K562 (cell line): Measurements from ENCODE around the gene INSL6. TPM values are rescaled to one million over a fixed set of nuclear protein-coding genes. Genes with fewer than 3 reads are reported as not detected.

ENCODE experiments used
- ATAC-seq: fragments of 200-7000 bp; cut with Tn5 transposase; 3 replicates; pipeline ENCODE4 v1.9.1; 2020; ENCODE audit warnings: moderate library complexity
- BruUV-seq: library from RNA; stranded (reverse); fragments of 400-500 nt; replicated peaks from 2 replicates; lab custom pipeline; 2021; lab: Mats Ljungman, UMichigan
- CTCF ChIA-PET: fragments of 300-600 bp; formaldehyde crosslinking; extraction: SDS; loops from one replicate; lab custom pipeline; 2021; ENCODE audit warnings: low intra/inter-chr PET ratio; lab: Yijun Ruan, JAX
- POLR2A ChIA-PET: fragments of 300-600, 350-650 bp; sonication (Branson Sonifier 250); formaldehyde crosslinking; extraction: SDS; loops from one replicate; lab custom pipeline; 2021; ENCODE audit warnings: antibody characterized with exemption, inconsistent platforms; lab: Yijun Ruan, JAX
- DNase-seq, 4 experiments: peaks; one replicate each; pipeline versions ENCODE4 v3.0.0 to v3.0.0-alpha.2; 2011 to 2018; ENCODE audit warnings: low spot score in 3 of 4, mixed read lengths in 3 of 4; ENCODE audit errors: extremely low read depth in 1 of 4
- FAIRE-seq: peaks from 2 replicates; lab custom pipeline; 2011; peaks lifted over from hg19 to GRCh38; lab: Jason Lieb, UNC
- H2AFZ ChIP-seq: 2 replicates; pipeline ENCODE4 v1.6.0; 2011; ENCODE audit warnings: low read depth, low read length, control low read depth, inconsistent platforms
- H3K27ac ChIP-seq: fragments of 200-600 bp; 3 replicates; pipeline ENCODE4 v1.8.0; 2011; ENCODE audit warnings: low read depth, mild to moderate bottlenecking, control low read depth, inconsistent platforms, low read length, moderate library complexity, mixed read lengths; ENCODE audit errors: extremely low read depth
- H3K27me3 ChIP-seq, 2 experiments: fragments of 300-600 bp in 1 of 2; 2 replicates in 1 of 2; 3 replicates in 1 of 2; pipeline versions ENCODE4 v1.6.0 to v1.8.0; 2011; ENCODE audit warnings: inconsistent platforms in 2 of 2, low read length in 2 of 2, mild to moderate bottlenecking in 1 of 2, mixed read lengths in 1 of 2, moderate library complexity in 1 of 2; ENCODE audit not compliant: control insufficient read depth in 2 of 2, insufficient read depth in 2 of 2
- H3K36me3 ChIP-seq: fragments of 300-600 bp; 3 replicates; pipeline ENCODE4 v1.8.0; 2011; ENCODE audit warnings: mild to moderate bottlenecking, low read length, inconsistent platforms; ENCODE audit not compliant: control insufficient read depth, insufficient read depth
- H3K4me1 ChIP-seq, 2 experiments: fragments of 200-600 bp in 1 of 2; replicated peaks in 1 of 2; 2 replicates in 1 of 2; 3 replicates in 1 of 2; pipeline versions ENCODE4 v1.5.1 to v1.8.0; 2011; ENCODE audit warnings: inconsistent platforms in 2 of 2, low read length in 2 of 2, mild to moderate bottlenecking in 1 of 2, mixed read lengths in 1 of 2, moderate library complexity in 1 of 2; ENCODE audit not compliant: control insufficient read depth in 2 of 2, insufficient read depth in 2 of 2
- H3K4me2 ChIP-seq: 2 replicates; pipeline ENCODE4 v1.6.1; 2011; ENCODE audit warnings: low read length, control low read depth, inconsistent platforms, mixed read lengths; ENCODE audit not compliant: insufficient read depth
- H3K4me3 ChIP-seq: fragments of 200-600 bp; sonication (generic), shearing (Covaris generic); 2 replicates; pipeline ENCODE4 v1.5.1; 2016; ENCODE audit warnings: control low read depth, inconsistent platforms
- H3K79me2 ChIP-seq: fragments of 200-600 bp; 3 replicates; pipeline ENCODE4 v1.8.0; 2011; ENCODE audit warnings: low read length, inconsistent platforms; ENCODE audit not compliant: control insufficient read depth, insufficient read depth
- H3K9ac ChIP-seq, 2 experiments: 2 replicates each; pipeline versions ENCODE4 v1.6.0 to v1.6.1; 2011; ENCODE audit warnings: low read depth in 2 of 2, low read length in 2 of 2, control low read depth in 1 of 2, inconsistent platforms in 1 of 2, mild to moderate bottlenecking in 1 of 2, mixed read lengths in 1 of 2; ENCODE audit not compliant: insufficient read depth in 1 of 2
- H3K9me1 ChIP-seq: one replicate; pipeline ENCODE4 v1.6.0; 2011; ENCODE audit warnings: inconsistent platforms, mild to moderate bottlenecking, low read length, moderate library complexity; ENCODE audit not compliant: control insufficient read depth, insufficient read depth
- H3K9me3 ChIP-seq: replicated peaks from 2 replicates; pipeline ENCODE4 v1.5.1; 2011; ENCODE audit warnings: low read depth, low read length, inconsistent platforms; ENCODE audit not compliant: control insufficient read depth, insufficient read depth
- H4K20me1 ChIP-seq: replicated peaks from 2 replicates; pipeline ENCODE4 v1.6.1; 2011; ENCODE audit warnings: low read length, inconsistent platforms, mixed read lengths; ENCODE audit not compliant: control insufficient read depth, insufficient read depth
- ASH1L ChIP-seq: fragments of 450-650 bp; IDR thresholded peaks from 2 replicates; pipeline ENCODE4 v1.6.1; 2018; ENCODE audit warnings: borderline replicate concordance, mild to moderate bottlenecking, low read depth; ENCODE audit not compliant: partially characterized antibody
- ETV5 ChIP-seq: sonication (generic); formaldehyde crosslinking; IDR thresholded peaks from 2 replicates; pipeline ENCODE4 v1.4.0; 2020; ENCODE audit warnings: low read depth, mild to moderate bottlenecking, missing genetic modification reagents
- ETV6 ChIP-seq, 3 experiments: fragments of 150-350 bp in 1 of 3; sonication (generic) in 1 of 3; formaldehyde crosslinking in 1 of 3; IDR thresholded peaks; 2 replicates each; pipeline versions ENCODE4 v1.6.1 to v1.8.0; 2014 to 2022; ENCODE audit warnings: borderline replicate concordance in 2 of 3, low read depth in 2 of 3, antibody characterized with exemption in 1 of 3, low read length in 1 of 3, mild to moderate bottlenecking in 1 of 3, missing genetic modification reagents in 1 of 3
- NONO ChIP-seq, 2 experiments: fragments of 200-400 bp in 1 of 2; fragments of 450-650 bp in 1 of 2; formaldehyde crosslinking in 1 of 2; IDR thresholded peaks; 2 replicates each; pipeline ENCODE4 v1.6.1; 2017; ENCODE audit warnings: low read depth in 2 of 2, mild to moderate bottlenecking in 2 of 2, moderate library complexity in 2 of 2, low read length in 1 of 2
- SRSF1 ChIP-seq: fragments of 200-400 bp; formaldehyde crosslinking; IDR thresholded peaks from 2 replicates; pipeline ENCODE4 v1.6.1; 2017; ENCODE audit warnings: mild to moderate bottlenecking, low read depth, low read length, moderate library complexity
- TAF7 ChIP-seq: fragments of 450-650 bp; IDR thresholded peaks from 2 replicates; pipeline ENCODE4 v1.6.1; 2016; ENCODE audit warnings: missing genetic modification characterization, missing compliant biosample characterization
- ZBTB8A ChIP-seq: fragments of 450-650 bp; IDR thresholded peaks from 2 replicates; pipeline ENCODE4 v1.6.1; 2018; ENCODE audit warnings: mild to moderate bottlenecking, moderate library complexity; ENCODE audit not compliant: partially characterized antibody
- WGBS: fragments of 100-300 bp; shearing (Covaris generic); methylation state at CpG from one replicate; pipeline ENCODE4 v1.1.6; 2016; ENCODE audit warnings: low coverage, mixed read lengths; ENCODE audit not compliant: insufficient coverage; ENCODE audit errors: missing lambda C conversion rate; 5-methylcytosine and 5-hydroxymethylcytosine counted together
- in situ Hi-C: fragments of 300-500 bp; cut with MboI; formaldehyde crosslinking; loops from 4 replicates; pipeline ENCODE4 v1.15.0; 2018; ENCODE audit warnings: inconsistent platforms, mixed read lengths
- intact Hi-C: fragments of 100-400 bp; cut with micrococcal nuclease; formaldehyde crosslinking; loops from 2 replicates; pipeline ENCODE4 v1.14.2; 2022
- polyA plus RNA-seq, 8 experiments: library from polyadenylated mRNA; depleted of rRNA in 4 of 8; stranded (reverse) in 5 of 8; unstranded in 3 of 8; fragments of >200 nt; fragmentation: Nextera tagmentation in 2 of 8; fragmentation: Illumina TruSeq in 1 of 8; extraction: Ambion mirVana in 2 of 8; extraction: Trizol in 1 of 8; gene quantifications; 2 replicates each; pipeline versions ENCODE4 v1.2.1 to v1.2.3, GENCODE V29; 2011 to 2014; ENCODE audit warnings: inconsistent platforms in 1 of 8, missing spikeins in 1 of 8
- total RNA-seq, 7 experiments: library from RNA; depleted of rRNA in 6 of 7; stranded (reverse); fragments of >200 nt in 6 of 7; fragmentation: Illumina TruSeq in 2 of 7; extraction: Trizol in 2 of 7; gene quantifications; 2 replicates each; pipeline versions ENCODE4 v1.2.1 to v1.2.3, GENCODE V29; 2011 to 2021; ENCODE audit warnings: low replicate concordance in 1 of 7

Gene INSL6
- total and polyA plus RNA-seq, 9 of the 15 experiments (the other 6 are each of a cell fraction or from before 2014, with no cell fraction given): 0.04 to 0.06 TPM; not detected in 7

DNA sequence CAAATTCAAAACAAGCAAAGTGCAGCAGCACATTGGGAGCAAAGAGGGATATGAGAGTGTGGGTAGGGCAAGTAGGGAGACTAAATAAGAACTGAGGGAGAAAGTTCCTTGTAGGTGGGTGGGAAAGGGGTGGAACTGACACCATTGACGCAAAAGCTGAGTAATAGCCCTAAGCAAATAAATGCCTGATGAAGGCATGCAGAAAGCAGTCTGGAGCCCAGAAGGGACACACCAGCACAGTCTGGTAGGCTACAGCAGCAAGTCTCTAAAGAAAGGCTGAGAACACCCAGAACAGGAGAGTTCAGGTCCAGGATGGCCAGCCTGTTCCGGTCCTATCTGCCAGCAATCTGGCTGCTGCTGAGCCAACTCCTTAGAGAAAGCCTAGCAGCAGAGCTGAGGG is 45.8 kb upstream of the INSL6 start, which contains the start of gene INSL4:
Gene INSL4 (plus strand): TSS at position 208 of the 400 bp plus-strand sequence. CDS start 105 bp downstream, at position 313.
- DNase-seq: no peak
- CTCF ChIA-PET: no interaction called here
- no peak within 1 kb of the TSS for H3K4me3 ChIP-seq
- POLR2A ChIA-PET: no interaction called here
- no peaks in the 10 kb centered on the region for H3K79me2 ChIP-seq
- no peaks in the 10 kb centered on the region for H3K9me3 ChIP-seq
- H3K9me1 ChIP-seq: no peaks in the 10 kb centered on the region
- H2AFZ ChIP-seq: no peak within 1 kb of the TSS
- TF ChIP-seq ZBTB8A (no peak), ASH1L (no peak), ETV6 (IDR thresholded peaks at IDR 0.05; ENCODE audit: borderline replicate concordance in 1 of 2, low read depth in 2 of 2, low read length in 1 of 2) (no peak), ETV6 (CRISPR knock-in tag; IDR thresholded peaks at IDR 0.05; ENCODE audit: borderline replicate concordance) (no peak), TAF7 (tag) (no peak), ETV5 (CRISPR knock-in tag) (no peak), NONO (IDR thresholded peaks at IDR 0.05; ENCODE audit: low read depth in 2 of 2, low read length in 1 of 2) (no peak), SRSF1 (no peak)
- no peak within 1 kb of the TSS for H3K4me2 ChIP-seq
- intact Hi-C loops (no loop called here), in situ Hi-C loops (no loop called here)
- no peak for ATAC-seq
- H4K20me1 ChIP-seq: no peaks in the 10 kb centered on the region
- peaks cover 0 to 4% of the 10 kb centered on the region in 2 experiments; a peak in 1 of 5 replicates for H3K27me3 ChIP-seq
- no TSS peak for BruUV-seq
- 0% methylated on average over 2 of the region's 2 CpGs for WGBS
- no peak within 1 kb of the TSS for H3K9ac ChIP-seq
- no peaks in the 10 kb centered on the region for H3K36me3 ChIP-seq
- H3K4me1 ChIP-seq: no peaks in the 10 kb centered on the region
- H3K27ac ChIP-seq: no peak within 1 kb of the TSS
- no peak for FAIRE-seq
